Measurements from ENCODE around the gene HTRA3. TPM values are rescaled to one million over a fixed set of nuclear protein-coding genes. Genes with fewer than 3 reads are reported as not detected.

Gene HTRA3
- total and polyA plus RNA-seq, 2 of the 4 experiments (the other 2 are of a cell fraction), result 1.3 to 9.5 TPM

DNA sequence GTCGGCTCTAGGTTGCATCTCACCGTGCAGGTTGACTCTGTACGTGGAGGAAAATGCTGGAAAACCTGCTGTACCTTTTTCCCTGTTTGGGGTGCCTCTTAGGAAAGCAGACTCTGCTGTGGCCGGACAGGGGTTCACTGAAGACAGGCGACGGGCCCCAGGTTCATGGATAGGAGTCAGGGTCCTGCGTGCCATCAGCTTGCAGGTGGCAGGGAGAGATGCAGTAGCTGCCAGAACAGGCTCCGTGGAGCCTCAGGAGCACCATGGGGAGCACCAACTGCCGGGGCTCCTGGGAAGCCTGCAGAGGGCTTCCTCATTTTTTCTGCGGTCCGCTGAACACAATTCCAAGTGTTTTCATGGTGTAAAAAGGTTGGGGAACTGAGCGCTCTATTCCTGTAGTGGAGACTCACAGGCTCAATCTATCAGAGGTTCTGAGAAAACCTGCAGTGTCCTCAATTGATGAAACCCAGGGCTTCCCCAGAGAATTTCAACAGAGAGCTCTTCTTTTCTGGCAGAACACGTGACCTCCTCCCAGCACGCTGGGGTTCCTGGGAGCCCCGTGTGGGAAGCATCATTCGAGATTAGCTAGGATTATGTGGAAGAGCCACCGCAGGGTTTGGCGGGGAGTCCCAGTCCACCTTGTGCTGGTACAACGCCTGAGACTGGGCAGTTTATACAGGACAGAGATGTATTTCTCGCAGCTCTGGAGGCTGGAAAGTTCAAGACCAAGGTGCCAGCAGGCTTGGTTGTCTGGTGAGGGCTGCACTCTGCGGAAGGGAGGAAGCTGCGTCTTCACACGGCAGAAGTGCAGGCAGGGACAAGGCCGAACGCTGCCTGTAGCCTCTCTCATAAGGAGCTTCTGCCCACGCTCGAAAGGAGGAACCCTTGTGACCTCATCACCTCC lies 1.6 kb downstream of the HTRA3 start:
- H3K4me3 ChIP-seq (ENCODE audit: insufficient read depth, low read depth, low read length), result no peak overlapping the region
- H3K23ac ChIP-seq (ENCODE audit: low read depth, low read length), result peak overlapping the region; percentile 3; the same call in 1 of the 2 replicates
- TF ChIP-seq CEBPB (IDR thresholded peaks at IDR 0.05; ENCODE audit: low read depth, low read length) (no peak), CHD1 (IDR thresholded peaks at IDR 0.05; ENCODE audit: low read depth, low read length) (no peak), RCOR1 (IDR thresholded peaks at IDR 0.05; ENCODE audit: insufficient replicate concordance, low read length) (no peak), MAFK (IDR thresholded peaks at IDR 0.05; ENCODE audit: low read depth, low read length) (no peak), BHLHE40 (IDR thresholded peaks at IDR 0.05; ENCODE audit: low read depth, low read length) (no peak), NFE2L2 (IDR thresholded peaks at IDR 0.05; ENCODE audit: low read depth, low read length) (no peak), SMC3 (IDR thresholded peaks at IDR 0.05; ENCODE audit: low read depth, low read length) (no peak), MXI1 (IDR thresholded peaks at IDR 0.05; ENCODE audit: borderline replicate concordance, low read depth, low read length) (no peak), RFX5 (IDR thresholded peaks at IDR 0.05; ENCODE audit: low read depth, low read length) (no peak), POLR2A (IDR thresholded peaks at IDR 0.05; ENCODE audit: low read depth, low read length) (no peak), MAZ (IDR thresholded peaks at IDR 0.05; ENCODE audit: borderline replicate concordance, low read depth, low read length) (no peak)
- TF ChIP-seq, protein P1, sequence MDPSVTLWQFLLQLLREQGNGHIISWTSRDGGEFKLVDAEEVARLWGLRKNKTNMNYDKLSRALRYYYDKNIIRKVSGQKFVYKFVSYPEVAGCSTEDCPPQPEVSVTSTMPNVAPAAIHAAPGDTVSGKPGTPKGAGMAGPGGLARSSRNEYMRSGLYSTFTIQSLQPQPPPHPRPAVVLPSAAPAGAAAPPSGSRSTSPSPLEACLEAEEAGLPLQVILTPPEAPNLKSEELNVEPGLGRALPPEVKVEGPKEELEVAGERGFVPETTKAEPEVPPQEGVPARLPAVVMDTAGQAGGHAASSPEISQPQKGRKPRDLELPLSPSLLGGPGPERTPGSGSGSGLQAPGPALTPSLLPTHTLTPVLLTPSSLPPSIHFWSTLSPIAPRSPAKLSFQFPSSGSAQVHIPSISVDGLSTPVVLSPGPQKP (IDR thresholded peaks at IDR 0.05; ENCODE audit: borderline replicate concordance, low read depth, low read length), result no peak
- H3K27ac ChIP-seq (ENCODE audit: insufficient read depth, low read length), result no peak overlapping the region
- H2AK5ac ChIP-seq (ENCODE audit: low read depth, low read length), result no peak overlapping the region
- H3K14ac ChIP-seq (replicated peaks; ENCODE audit: low read depth, low read length), result no peak overlapping the region
- POLR2A ChIA-PET (ENCODE audit: unreplicated experiment), result no interaction called here
- no peak overlapping the region for H4K5ac ChIP-seq (ENCODE audit: low read depth, low read length)
- dilution Hi-C loops (cut with HindIII; ENCODE audit: low sequenced_read_pairs, unreplicated experiment), result no loop called here
- in situ Hi-C loops (cut with MboI; ENCODE audit: low sequenced_read_pairs), result no loop called here
- no peak overlapping the region for H2BK15ac ChIP-seq (ENCODE audit: low read depth, low read length)
- no peak overlapping the region for H3K4ac ChIP-seq (ENCODE audit: low read depth, low read length)
- peaks cover 18% of the 10 kb centered on the region for H3K4me1 ChIP-seq (ENCODE audit: control insufficient read depth, insufficient read depth, low read length)
- no peak overlapping the region; the same call in 1 of the 2 replicates for H3K4me2 ChIP-seq (ENCODE audit: low read depth, low read length)
- peaks cover 7% of the 10 kb centered on the region for H4K20me1 ChIP-seq (ENCODE audit: insufficient read depth, low read length)
- WGBS, 2 experiments (ENCODE audit: extremely low coverage in 2 of 2, insufficient read length in 1 of 2), result 89% methylated on average over 12 of the region's 27 CpGs; no CpG with 5 or more reads in 1 of the 2 experiments
- H3K9me1 ChIP-seq (ENCODE audit: insufficient read depth, low read length), result peaks cover 6% of the 10 kb centered on the region; the same call in 1 of the 2 replicates
- no peaks in the 10 kb centered on the region for H3K9me3 ChIP-seq (ENCODE audit: control insufficient read depth, insufficient read depth, low read length)
- no peak overlapping the region for H3K9ac ChIP-seq (ENCODE audit: low read depth, low read length)
- H4K8ac ChIP-seq (ENCODE audit: low read depth in 2 of 2, low read length in 2 of 2), result no peak overlapping the region
- no peak overlapping the region for H3K18ac ChIP-seq (ENCODE audit: low read depth, low read length)
- DNase-seq (no peak), ATAC-seq (ENCODE audit: low read depth) (no peak)
- intact Hi-C loops (cut with micrococcal nuclease), result no loop called here
- H2BK120ac ChIP-seq (ENCODE audit: low read depth, low read length), result no peak overlapping the region
- H4K91ac ChIP-seq (ENCODE audit: insufficient read depth, low read depth, low read length), result 0 out of 2 replicates have a peak overlapping the region, but pooled peaks have one; percentile 18
- H2AK9ac ChIP-seq (replicated peaks; ENCODE audit: low read depth, low read length, poor library complexity), result no peak overlapping the region
- CTCF ChIA-PET, result interaction anchor here (0.9 kb wide), 1 partner anchor 132 kb away, joined by 3 read pairs; no protein-coding TSS in a partner anchor
- H3K27me3 ChIP-seq (ENCODE audit: control insufficient read depth, insufficient read depth, low read length), result peaks cover 9% of the 10 kb centered on the region
- H3K79me1 ChIP-seq (ENCODE audit: low read depth in 1 of 2, low read length in 2 of 2), result peaks cover 4 to 24% of the 10 kb centered on the region in 2 experiments; a peak in 3 of 4 replicates
- H2BK20ac ChIP-seq (ENCODE audit: low read depth, low read length), result no peak overlapping the region
- H2BK5ac ChIP-seq (ENCODE audit: low read depth, low read length, poor library complexity, severe bottlenecking), result no peak overlapping the region
- H3K56ac ChIP-seq (ENCODE audit: extremely low read depth, insufficient read depth, low read length), result no peak overlapping the region
- H2AFZ ChIP-seq (replicated peaks; ENCODE audit: low read length, poor library complexity), result no peak overlapping the region
- H3K36me3 ChIP-seq (ENCODE audit: control insufficient read depth, insufficient read depth, low read length), result no peaks in the 10 kb centered on the region
- BruUV-seq (replicated peaks), result no TSS peak

Data from IMR-90 (cell line).